ENCODE measurements around the gene SAFB2. TPM values are rescaled to one million over a fixed set of nuclear protein-coding genes. Genes with fewer than 3 reads are reported as not detected.

SAFB2 gene
- total and polyA plus RNA-seq, 2 of the 13 experiments (the other 11 are each of a cell fraction or from before 2014, with no cell fraction given), result 11.2 to 31.5 TPM

DNA sequence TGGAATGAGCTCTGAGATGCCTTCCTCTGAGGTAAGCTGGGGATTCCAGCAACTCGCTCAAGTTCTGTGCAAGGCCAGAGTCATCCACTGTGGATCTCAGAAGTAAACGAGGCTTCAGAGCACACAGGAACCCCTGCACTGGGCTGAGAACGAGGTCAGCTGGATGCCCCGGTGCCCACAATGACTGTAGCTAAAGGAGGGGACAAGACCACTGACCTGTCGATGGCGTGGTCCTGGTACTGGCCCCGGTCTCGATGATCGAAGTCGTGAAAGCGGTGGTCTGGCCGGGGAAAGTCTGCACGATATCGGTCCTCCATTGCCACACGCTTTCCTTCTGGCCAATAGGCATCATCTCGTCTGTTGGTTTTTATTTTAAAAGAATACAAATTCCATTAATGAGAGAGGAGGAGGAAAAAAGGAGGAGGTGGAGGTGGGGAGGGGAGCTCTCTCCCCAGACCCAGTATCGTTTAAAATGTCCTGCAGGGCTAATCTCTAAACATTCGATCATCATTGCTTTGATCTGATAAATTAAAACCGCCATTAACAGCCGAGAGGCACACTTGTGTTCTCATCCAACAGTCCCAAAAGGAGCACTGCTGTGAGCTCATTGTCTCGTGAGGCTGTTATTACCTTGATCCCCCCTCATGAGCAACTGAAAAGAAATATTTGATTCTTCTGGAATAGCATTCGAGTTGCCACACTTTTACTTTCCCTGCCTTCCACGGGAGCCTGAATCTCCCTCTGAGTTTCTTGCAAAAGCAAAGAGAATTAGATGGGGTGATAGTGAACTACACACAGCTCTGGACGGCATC lies 29.8 kb downstream of the SAFB2 start:
- peaks cover 44 to 91% of the 10 kb centered on the region in 2 experiments for H3K36me3 ChIP-seq (replicated peaks in 1 of 2; ENCODE audit: control insufficient read depth in 1 of 2, insufficient read depth in 2 of 2, low read length in 2 of 2)
- no peak overlapping the region for H3K4me3 ChIP-seq (replicated peaks in 1 of 3; ENCODE audit: insufficient read depth in 1 of 3, low read depth in 2 of 3, low read length in 3 of 3)
- POLR2A ChIA-PET, result no interaction called here
- H3K79me2 ChIP-seq (ENCODE audit: insufficient read depth, low read length), result no peaks in the 10 kb centered on the region
- 98% methylated on average over 23 of the region's 24 CpGs for WGBS (ENCODE audit: low lambda C conversion rate)
- no TSS peak for BruUV-seq (replicated peaks)
- ATAC-seq (no peak), FAIRE-seq (no peak), DNase-seq (ENCODE audit: low spot score) (no peak)
- H2AFZ ChIP-seq (ENCODE audit: low read length), result no peak overlapping the region
- H3K4me2 ChIP-seq (ENCODE audit: low read depth, low read length), result no peak overlapping the region
- H3K9ac ChIP-seq (ENCODE audit: insufficient read depth, low read depth, low read length), result no peak overlapping the region
- no peaks in the 10 kb centered on the region for H3K9me3 ChIP-seq (ENCODE audit: low read length)
- H3K27me3 ChIP-seq (ENCODE audit: control insufficient read depth in 1 of 2, insufficient read depth in 2 of 2, low read length in 2 of 2), result no peaks in the 10 kb centered on the region
- in situ Hi-C loops (cut with HindIII; ENCODE audit: extremely low pct_ligation_motif_present, low pct_unique_long_range_greater_than_20kb) (no loop called here), intact Hi-C loops (cut with micrococcal nuclease; ENCODE audit: unreplicated experiment) (no loop called here)
- H3K27ac ChIP-seq (ENCODE audit: extremely low read length, insufficient read depth, low read length), result no peak overlapping the region
- peaks cover 4% of the 10 kb centered on the region; the same call in 1 of the 2 replicates for H4K20me1 ChIP-seq (ENCODE audit: insufficient read depth, low read length)
- TF ChIP-seq ZNF766 (CRISPR knock-in tag; IDR thresholded peaks at IDR 0.05; ENCODE audit: borderline replicate concordance) (no peak), RBM39 (IDR thresholded peaks at IDR 0.05; ENCODE audit: low read depth, low read length, poor library complexity, severe bottlenecking) (no peak), NFKB2 (CRISPR knock-in tag; IDR thresholded peaks at IDR 0.05; ENCODE audit: borderline replicate concordance) (no peak), MBNL3 (CRISPR knock-in tag; conservative IDR thresholded peaks at IDR 0.05) (no peak), MTF1 (CRISPR knock-in tag; IDR thresholded peaks at IDR 0.05) (no peak), KDM2A (CRISPR knock-in tag; IDR thresholded peaks at IDR 0.05; ENCODE audit: borderline replicate concordance, low read depth) (no peak), ZBTB21 (CRISPR knock-in tag; IDR thresholded peaks at IDR 0.05) (no peak), TBP (CRISPR knock-in tag; IDR thresholded peaks at IDR 0.05) (no peak)
- TF ChIP-seq, protein P1, sequence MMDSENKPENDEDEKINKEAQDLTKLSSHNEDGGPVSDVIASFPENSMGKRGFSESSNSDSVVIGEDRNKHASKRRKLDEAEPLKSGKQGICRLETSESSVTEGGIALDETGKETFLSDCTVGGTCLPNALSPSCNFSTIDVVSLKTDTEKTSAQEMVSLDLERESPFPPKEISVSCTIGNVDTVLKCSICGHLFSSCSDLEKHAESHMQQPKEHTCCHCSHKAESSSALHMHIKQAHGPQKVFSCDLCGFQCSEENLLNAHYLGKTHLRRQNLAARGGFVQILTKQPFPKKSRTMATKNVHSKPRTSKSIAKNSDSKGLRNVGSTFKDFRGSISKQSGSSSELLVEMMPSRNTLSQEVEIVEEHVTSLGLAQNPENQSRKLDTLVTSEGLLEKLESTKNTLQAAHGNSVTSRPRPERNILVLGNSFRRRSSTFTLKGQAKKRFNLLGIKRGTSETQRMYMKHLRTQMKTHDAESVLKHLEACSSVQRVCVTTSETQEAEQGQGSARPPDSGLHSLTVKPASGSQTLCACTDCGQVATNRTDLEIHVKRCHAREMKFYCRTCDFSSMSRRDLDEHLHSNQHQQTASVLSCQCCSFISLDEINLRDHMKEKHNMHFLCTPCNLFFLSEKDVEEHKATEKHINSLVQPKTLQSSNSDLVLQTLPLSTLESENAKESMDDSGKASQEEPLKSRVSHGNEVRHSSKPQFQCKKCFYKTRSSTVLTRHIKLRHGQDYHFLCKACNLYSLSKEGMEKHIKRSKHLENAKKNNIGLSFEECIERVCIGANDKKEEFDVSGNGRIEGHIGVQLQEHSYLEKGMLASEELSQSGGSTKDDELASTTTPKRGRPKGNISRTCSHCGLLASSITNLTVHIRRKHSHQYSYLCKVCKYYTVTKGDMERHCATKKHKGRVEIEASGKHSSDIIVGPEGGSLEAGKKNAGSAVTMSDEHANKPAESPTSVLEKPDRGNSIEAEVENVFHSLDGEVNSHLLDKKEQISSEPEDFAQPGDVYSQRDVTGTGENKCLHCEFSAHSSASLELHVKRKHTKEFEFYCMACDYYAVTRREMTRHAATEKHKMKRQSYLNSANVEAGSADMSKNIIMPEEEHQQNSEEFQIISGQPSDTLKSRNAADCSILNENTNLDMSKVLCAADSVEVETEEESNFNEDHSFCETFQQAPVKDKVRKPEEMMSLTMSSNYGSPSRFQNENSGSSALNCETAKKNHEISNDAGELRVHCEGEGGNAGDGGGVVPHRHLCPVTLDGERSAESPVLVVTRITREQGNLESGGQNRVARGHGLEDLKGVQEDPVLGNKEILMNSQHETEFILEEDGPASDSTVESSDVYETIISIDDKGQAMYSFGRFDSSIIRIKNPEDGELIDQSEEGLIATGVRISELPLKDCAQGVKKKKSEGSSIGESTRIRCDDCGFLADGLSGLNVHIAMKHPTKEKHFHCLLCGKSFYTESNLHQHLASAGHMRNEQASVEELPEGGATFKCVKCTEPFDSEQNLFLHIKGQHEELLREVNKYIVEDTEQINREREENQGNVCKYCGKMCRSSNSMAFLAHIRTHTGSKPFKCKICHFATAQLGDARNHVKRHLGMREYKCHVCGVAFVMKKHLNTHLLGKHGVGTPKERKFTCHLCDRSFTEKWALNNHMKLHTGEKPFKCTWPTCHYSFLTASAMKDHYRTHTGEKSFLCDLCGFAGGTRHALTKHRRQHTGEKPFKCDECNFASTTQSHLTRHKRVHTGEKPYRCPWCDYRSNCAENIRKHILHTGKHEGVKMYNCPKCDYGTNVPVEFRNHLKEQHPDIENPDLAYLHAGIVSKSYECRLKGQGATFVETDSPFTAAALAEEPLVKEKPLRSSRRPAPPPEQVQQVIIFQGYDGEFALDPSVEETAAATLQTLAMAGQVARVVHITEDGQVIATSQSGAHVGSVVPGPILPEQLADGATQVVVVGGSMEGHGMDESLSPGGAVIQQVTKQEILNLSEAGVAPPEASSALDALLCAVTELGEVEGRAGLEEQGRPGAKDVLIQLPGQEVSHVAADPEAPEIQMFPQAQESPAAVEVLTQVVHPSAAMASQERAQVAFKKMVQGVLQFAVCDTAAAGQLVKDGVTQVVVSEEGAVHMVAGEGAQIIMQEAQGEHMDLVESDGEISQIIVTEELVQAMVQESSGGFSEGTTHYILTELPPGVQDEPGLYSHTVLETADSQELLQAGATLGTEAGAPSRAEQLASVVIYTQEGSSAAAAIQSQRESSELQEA (CRISPR knock-in tag; IDR thresholded peaks at IDR 0.05; ENCODE audit: not compliant biosample characterization), result no peak
- TF ChIP-seq, protein P2, sequence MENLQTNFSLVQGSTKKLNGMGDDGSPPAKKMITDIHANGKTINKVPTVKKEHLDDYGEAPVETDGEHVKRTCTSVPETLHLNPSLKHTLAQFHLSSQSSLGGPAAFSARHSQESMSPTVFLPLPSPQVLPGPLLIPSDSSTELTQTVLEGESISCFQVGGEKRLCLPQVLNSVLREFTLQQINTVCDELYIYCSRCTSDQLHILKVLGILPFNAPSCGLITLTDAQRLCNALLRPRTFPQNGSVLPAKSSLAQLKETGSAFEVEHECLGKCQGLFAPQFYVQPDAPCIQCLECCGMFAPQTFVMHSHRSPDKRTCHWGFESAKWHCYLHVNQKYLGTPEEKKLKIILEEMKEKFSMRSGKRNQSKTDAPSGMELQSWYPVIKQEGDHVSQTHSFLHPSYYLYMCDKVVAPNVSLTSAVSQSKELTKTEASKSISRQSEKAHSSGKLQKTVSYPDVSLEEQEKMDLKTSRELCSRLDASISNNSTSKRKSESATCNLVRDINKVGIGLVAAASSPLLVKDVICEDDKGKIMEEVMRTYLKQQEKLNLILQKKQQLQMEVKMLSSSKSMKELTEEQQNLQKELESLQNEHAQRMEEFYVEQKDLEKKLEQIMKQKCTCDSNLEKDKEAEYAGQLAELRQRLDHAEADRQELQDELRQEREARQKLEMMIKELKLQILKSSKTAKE (CRISPR knock-in tag; IDR thresholded peaks at IDR 0.05; ENCODE audit: borderline replicate concordance), result no peak
- TF ChIP-seq, protein P3, sequence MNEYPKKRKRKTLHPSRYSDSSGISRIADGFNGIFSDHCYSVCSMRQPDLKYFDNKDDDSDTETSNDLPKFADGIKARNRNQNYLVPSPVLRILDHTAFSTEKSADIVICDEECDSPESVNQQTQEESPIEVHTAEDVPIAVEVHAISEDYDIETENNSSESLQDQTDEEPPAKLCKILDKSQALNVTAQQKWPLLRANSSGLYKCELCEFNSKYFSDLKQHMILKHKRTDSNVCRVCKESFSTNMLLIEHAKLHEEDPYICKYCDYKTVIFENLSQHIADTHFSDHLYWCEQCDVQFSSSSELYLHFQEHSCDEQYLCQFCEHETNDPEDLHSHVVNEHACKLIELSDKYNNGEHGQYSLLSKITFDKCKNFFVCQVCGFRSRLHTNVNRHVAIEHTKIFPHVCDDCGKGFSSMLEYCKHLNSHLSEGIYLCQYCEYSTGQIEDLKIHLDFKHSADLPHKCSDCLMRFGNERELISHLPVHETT (CRISPR knock-in tag; conservative IDR thresholded peaks at IDR 0.05), result no peak
- CTCF ChIA-PET (ENCODE audit: low intra/inter-chr PET ratio, low total read pairs), result no interaction called here
- H3K4me1 ChIP-seq (ENCODE audit: insufficient read depth, low read length), result peaks cover 22% of the 10 kb centered on the region
